GM18517 (cell line): ENCODE data around the gene MYCL.

Experiments
- ATAC-seq: cut with Tn5 transposase; IDR thresholded peaks from one replicate; pipeline ENCODE4 v1.9.1; 2021; ENCODE audit warnings: mild to moderate bottlenecking, moderate library complexity; ENCODE audit not compliant: unreplicated experiment

The MYCL gene

GRCh38 chr1:39901714-39902459, at the start of gene MYCL:
Gene MYCL, minus strand, starts transcription at chr1:39901917. Its CDS starts 483 bp downstream, at chr1:39901434.
- ATAC-seq, result peak; percentile 55

GRCh38 chr1:39949891-39950290, 48.2 kb upstream of the MYCL start:
- no peak for ATAC-seq

- no peak for ATAC-seq
Measured at GRCh38 chr1:39947260-39947659, 45.5 kb upstream of the MYCL start.

GRCh38 chr1:39946216-39946615, 44.5 kb upstream of the MYCL start:
- ATAC-seq, result no peak

- no peak for ATAC-seq
Measured at GRCh38 chr1:39944410-39945112, 42.8 kb upstream of the MYCL start.

GRCh38 chr1:39943471-39944290, 42.0 kb upstream of the MYCL start:
- no peak for ATAC-seq

- no peak for ATAC-seq
Measured at GRCh38 chr1:39940980-39941871, 39.5 kb upstream of the MYCL start.

GRCh38 chr1:39940253-39940652, 38.5 kb upstream of the MYCL start:
- ATAC-seq, result no peak

GRCh38 chr1:39938856-39939255, 37.1 kb upstream of the MYCL start:
- no peak for ATAC-seq

- ATAC-seq, result no peak
Measured at GRCh38 chr1:39936724-39937491, 35.2 kb upstream of the MYCL start.

GRCh38 chr1:39933956-39934941, 32.5 kb upstream of the MYCL start:
- no peak for ATAC-seq

- no peak for ATAC-seq
Measured at GRCh38 chr1:39928809-39929587, 27.3 kb upstream of the MYCL start.

- ATAC-seq, result no peak
Measured at GRCh38 chr1:39927538-39927937, 25.8 kb upstream of the MYCL start.

GRCh38 chr1:39926820-39927219, 25.1 kb upstream of the MYCL start:
- no peak for ATAC-seq

- no peak for ATAC-seq
Measured at GRCh38 chr1:39926343-39926793, 24.7 kb upstream of the MYCL start.

GRCh38 chr1:39925721-39926342, 24.1 kb upstream of the MYCL start:
- ATAC-seq, result no peak

- ATAC-seq, result no peak
Measured at GRCh38 chr1:39922251-39922688, 20.6 kb upstream of the MYCL start.
